Measurements from ENCODE around the gene CDHR2. TPM values are rescaled to one million over a fixed set of nuclear protein-coding genes. Genes with fewer than 3 reads are reported as not detected.

Gene CDHR2
- total RNA-seq, 4 donors from 2014 or later: not detected

DNA sequence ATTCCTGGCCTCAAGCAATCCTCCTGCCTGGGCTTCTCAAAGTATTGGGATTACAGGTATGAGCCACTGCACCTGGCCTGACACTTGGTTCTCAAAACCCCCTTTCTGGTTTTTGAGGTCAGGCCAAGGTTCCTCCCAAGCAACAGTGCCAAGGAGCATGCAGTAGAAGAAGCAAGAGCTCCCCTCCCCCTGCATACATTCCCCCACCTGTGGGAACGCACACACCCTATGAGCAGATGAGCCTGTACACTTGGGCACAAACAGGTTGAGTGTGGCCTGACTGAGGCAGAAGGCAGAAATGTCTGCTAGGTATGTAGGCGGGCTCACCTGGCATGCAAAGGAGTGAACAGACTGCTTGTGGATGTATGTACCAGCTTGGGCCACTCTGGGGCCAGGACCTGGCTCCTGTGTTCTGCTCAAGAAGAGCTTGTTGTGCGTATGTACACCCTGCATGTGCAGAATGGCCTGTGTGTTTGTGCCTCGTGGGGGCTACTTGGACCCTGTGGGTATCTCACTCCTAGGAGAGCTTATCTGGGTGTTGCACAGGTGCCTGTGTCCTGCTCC, 59.1 kb downstream of the CDHR2 start:
- DNase-seq (ENCODE audit: low spot score) (no peak), ATAC-seq (ENCODE audit: low FRiP score) (no peak)
- TF ChIP-seq, protein P1, sequence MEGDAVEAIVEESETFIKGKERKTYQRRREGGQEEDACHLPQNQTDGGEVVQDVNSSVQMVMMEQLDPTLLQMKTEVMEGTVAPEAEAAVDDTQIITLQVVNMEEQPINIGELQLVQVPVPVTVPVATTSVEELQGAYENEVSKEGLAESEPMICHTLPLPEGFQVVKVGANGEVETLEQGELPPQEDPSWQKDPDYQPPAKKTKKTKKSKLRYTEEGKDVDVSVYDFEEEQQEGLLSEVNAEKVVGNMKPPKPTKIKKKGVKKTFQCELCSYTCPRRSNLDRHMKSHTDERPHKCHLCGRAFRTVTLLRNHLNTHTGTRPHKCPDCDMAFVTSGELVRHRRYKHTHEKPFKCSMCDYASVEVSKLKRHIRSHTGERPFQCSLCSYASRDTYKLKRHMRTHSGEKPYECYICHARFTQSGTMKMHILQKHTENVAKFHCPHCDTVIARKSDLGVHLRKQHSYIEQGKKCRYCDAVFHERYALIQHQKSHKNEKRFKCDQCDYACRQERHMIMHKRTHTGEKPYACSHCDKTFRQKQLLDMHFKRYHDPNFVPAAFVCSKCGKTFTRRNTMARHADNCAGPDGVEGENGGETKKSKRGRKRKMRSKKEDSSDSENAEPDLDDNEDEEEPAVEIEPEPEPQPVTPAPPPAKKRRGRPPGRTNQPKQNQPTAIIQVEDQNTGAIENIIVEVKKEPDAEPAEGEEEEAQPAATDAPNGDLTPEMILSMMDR (IDR thresholded peaks at IDR 0.05): no peak

DNA sequence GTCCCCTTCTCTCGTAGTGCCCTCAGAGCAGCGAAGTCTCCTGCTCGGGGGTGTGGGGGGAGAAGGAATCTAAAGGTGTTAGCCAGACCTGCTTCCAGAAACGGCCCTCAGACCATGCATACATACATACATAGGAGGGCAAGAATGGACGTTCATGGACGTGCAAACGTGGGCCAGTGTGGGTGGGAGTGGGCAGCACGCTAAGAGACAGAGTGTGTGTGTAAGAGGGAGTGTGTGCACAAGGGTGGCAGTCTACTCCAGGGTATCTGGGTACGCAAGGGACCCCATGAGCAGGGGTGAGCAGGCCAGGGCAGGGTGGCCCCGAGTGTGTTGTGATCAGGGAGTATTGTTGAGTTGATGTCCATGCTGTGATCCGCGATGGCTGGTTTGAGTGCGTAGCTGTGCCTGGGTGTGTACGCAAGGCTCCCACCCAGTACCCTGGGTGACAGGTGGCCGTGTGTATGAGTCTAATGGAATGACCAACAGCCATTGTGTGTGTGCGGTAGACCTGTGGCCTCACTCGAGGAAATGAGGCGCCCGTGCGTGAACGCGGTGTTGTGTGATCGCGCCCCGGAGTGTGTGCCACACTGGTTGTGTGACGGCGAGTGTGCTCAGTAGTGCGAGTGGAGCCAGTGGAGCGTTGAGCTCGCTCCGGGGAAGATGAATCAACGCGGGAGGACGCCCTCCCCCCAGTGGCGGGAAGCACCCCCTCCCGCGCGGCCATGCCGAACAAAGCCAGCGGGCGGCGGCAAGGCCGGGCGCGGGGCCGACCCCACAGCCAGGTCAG, 60.0 kb downstream of the CDHR2 start:
- DNase-seq (ENCODE audit: low spot score) (no peak), ATAC-seq (ENCODE audit: low FRiP score) (peak; percentile 12)
- TF ChIP-seq, protein P1 (IDR thresholded peaks at IDR 0.05): no peak

DNA sequence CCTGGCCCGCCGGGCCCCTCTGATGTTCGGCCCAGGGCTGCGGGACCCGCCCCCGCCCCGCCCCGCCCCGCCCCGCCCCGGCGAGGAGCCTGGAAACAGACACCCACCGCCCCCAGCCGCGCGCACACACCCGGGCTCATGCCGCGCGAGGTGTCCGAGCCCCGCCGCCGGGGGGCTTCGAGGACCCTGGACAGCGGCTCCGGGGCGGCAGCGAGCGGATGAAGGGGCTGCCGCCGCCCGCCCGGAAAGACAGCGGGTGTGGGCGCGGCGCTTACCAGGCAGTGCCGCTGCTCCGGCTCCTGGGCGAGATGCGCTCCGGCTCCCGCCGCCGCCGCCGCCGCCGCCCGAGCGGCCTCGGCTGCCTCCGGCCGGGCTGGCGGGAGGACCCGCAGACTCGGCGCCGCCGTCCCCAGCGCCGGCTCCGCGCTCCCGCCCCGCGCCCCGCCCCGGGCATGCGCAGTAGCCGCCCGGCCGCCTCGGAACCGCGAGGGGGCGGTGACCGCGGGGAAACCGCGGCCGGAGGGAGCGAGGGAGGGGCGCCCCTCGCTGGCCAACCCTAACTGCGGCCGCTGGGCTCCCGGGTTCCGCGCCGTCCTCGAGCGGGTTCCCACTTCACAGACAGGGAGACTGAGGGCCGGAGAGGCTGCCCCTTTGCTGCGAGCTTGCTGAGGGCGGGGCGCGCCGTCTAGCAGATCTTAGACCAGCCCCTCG, 60.7 kb downstream of the CDHR2 start, which contains the start of gene GPRIN1:
Gene GPRIN1, minus strand, starts transcription at position 433 of the 711 bp plus-strand sequence. CDS start 10,322 bp downstream, outside the sequence.
- peak; percentile 42 for ATAC-seq (ENCODE audit: low FRiP score)
- DNase-seq (ENCODE audit: low spot score): no peak
- TF ChIP-seq, protein P1 (IDR thresholded peaks at IDR 0.05): no peak

DNA sequence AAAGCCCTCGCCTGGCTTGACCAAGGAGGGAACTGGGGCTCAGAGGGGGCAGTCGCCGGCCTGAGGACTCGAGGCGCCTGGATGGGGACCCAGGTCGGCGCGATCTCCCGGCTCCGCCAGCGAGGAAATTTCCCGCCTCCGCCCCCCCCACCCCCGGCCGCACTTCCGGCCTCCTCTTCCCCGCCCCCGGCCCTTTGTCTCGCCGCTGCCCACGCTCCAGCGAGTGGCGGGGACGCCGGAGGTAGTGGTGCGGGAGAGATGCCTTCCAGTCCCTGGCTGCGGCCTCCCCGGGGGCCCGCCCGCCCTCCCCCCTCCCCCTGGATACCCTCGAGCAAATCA, 61.3 kb downstream of the CDHR2 start:
- DNase-seq (ENCODE audit: low spot score) (no peak), ATAC-seq (ENCODE audit: low FRiP score) (no peak)
- TF ChIP-seq, protein P1 (IDR thresholded peaks at IDR 0.05): no peak

DNA sequence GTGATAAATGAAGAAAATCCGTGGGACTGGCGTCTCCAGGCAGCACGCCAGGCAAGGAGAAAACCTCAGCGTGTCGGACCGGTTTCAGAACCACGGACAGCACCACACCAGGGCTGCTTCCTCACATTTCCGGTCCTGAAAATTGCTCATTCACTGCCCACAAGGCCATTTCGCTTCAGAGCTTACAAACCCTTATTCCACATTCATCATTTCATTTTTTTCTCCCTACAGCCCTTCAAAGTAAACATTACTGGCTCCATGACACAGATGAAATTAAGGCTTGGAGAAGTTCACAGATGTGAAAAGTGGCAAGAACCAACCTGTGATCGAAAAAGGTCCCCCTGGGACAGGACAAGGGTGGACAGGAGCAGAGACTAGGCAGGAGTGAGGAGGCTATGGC, 62.3 kb downstream of the CDHR2 start:
- TF ChIP-seq, protein P1 (IDR thresholded peaks at IDR 0.05): no peak
- ATAC-seq (ENCODE audit: low FRiP score): no peak
- DNase-seq (ENCODE audit: low spot score): peak; percentile 59

DNA sequence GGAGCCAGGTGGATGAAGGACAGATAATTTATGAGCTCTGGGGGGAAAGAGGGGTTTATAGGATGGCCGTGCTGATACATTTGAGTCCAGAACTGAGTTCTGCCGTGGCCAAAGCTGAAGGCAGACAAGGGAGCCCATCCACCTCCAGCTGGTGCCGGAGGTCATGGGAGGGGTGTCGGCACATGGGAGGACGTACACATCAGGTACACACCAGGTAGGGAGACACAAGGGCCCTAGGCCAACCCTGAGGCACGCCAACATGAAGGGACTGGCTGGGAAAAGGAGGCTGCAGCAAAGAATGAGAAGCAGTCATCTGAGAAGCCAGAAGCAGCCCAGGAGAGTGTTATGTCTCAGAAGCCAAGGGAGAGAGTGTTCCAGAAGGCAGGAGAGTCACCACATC, 62.9 kb downstream of the CDHR2 start:
- ATAC-seq (ENCODE audit: low FRiP score) (no peak), DNase-seq (ENCODE audit: low spot score) (no peak)
- TF ChIP-seq, protein P1 (IDR thresholded peaks at IDR 0.05): no peak
